A549 (cell line): ENCODE data around the gene ATOX1. TPM values are rescaled to one million over a fixed set of nuclear protein-coding genes. Genes with fewer than 3 reads are reported as not detected.

Experiments
- ATAC-seq, 2 experiments: fragments of 200-7000 bp in 1 of 2; fragments of >200 bp in 1 of 2; cut with Nextera tagmentation in 1 of 2; cut with Tn5 transposase in 1 of 2; 3 replicates each; pipeline versions ENCODE4 v1.8.0 to v1.9.1; 2018 to 2020; ENCODE audit warnings: mild to moderate bottlenecking in 1 of 2, moderate library complexity in 1 of 2
- CTCF ChIA-PET: fragments of 300-600 bp; sonication (Branson Sonifier 250); formaldehyde crosslinking; extraction: SDS; loops from one replicate; lab custom pipeline; 2021; ENCODE audit warnings: antibody characterized with exemption, inconsistent platforms; lab: Yijun Ruan, JAX
- POLR2A ChIA-PET: fragments of 350-600 bp; formaldehyde crosslinking; extraction: SDS; loops from one replicate; lab custom pipeline; 2021; ENCODE audit warnings: antibody characterized with exemption, inconsistent platforms; lab: Yijun Ruan, JAX
- DNase-seq, 2 experiments: peaks; one replicate each; pipeline versions ENCODE4 v3.0.0 to v3.0.0-alpha.2; 2011 to 2016; ENCODE audit warnings: low read depth in 1 of 2, low spot score in 1 of 2
- FAIRE-seq: peaks from 2 replicates; lab custom pipeline; 2011; peaks lifted over from hg19 to GRCh38; lab: Jason Lieb, UNC
- H3K27ac ChIP-seq, 2 experiments: fragments of >200 bp; sonication (Bioruptor Twin); formaldehyde crosslinking; 3 replicates each; pipeline ENCODE4 v1.5.1; 2016 to 2017
- H3K4me1 ChIP-seq: fragments of >200 bp; sonication (Bioruptor Twin); formaldehyde crosslinking; 3 replicates; pipeline ENCODE4 v1.6.1; 2016
- H3K4me2 ChIP-seq: fragments of >200 bp; sonication (Bioruptor Twin); formaldehyde crosslinking; 3 replicates; pipeline ENCODE4 v1.6.1; 2016
- H3K4me3 ChIP-seq: fragments of >200 bp; sonication (Bioruptor Twin); formaldehyde crosslinking; 3 replicates; pipeline ENCODE4 v1.5.1; 2016
- H3K9me3 ChIP-seq: fragments of >200 bp; sonication (Bioruptor Twin); formaldehyde crosslinking; 3 replicates; pipeline ENCODE4 v1.6.1; 2016
- ATOH8 ChIP-seq: fragments of 250-450 bp; sonication (Bioruptor Pico); IDR thresholded peaks from 2 replicates; pipeline ENCODE4 v1.5.0; 2020; ENCODE audit warnings: low read depth, mild to moderate bottlenecking, moderate library complexity
- CHD4 ChIP-seq: fragments of 200-600 bp; sonication (generic); IDR thresholded peaks from 2 replicates; pipeline ENCODE4 v1.6.1; 2016; ENCODE audit warnings: antibody characterized with exemption, mild to moderate bottlenecking, borderline replicate concordance
- EHMT2 ChIP-seq: fragments of 200-600 bp; sonication (generic); IDR thresholded peaks from 2 replicates; pipeline ENCODE4 v1.6.1; 2016; ENCODE audit warnings: antibody characterized with exemption, low read depth, mild to moderate bottlenecking, moderate library complexity
- ESRRA ChIP-seq: fragments of 150-350 bp; IDR thresholded peaks from 2 replicates; pipeline ENCODE4 v1.6.1; 2014; ENCODE audit warnings: mild to moderate bottlenecking, low read length, borderline replicate concordance
- HDAC2 ChIP-seq: fragments of 200-600 bp; sonication (generic); IDR thresholded peaks from 2 replicates; pipeline ENCODE4 v1.6.1; 2016
- HEYL ChIP-seq: fragments of 250-450 bp; sonication (Bioruptor Pico); IDR thresholded peaks from 2 replicates; pipeline ENCODE4 v1.8.0; 2021; ENCODE audit warnings: mild to moderate bottlenecking, moderate library complexity
- HOXA7 ChIP-seq: fragments of 250-450 bp; sonication (Bioruptor Pico); IDR thresholded peaks from 2 replicates; pipeline ENCODE4 v1.5.0; 2020; ENCODE audit warnings: mild to moderate bottlenecking, moderate library complexity
- KDM1A ChIP-seq: fragments of 200-600 bp; sonication (generic); IDR thresholded peaks from 2 replicates; pipeline ENCODE4 v1.6.1; 2016; ENCODE audit warnings: low read depth, mild to moderate bottlenecking
- KDM5A ChIP-seq: fragments of 200-600 bp; sonication (generic); IDR thresholded peaks from 2 replicates; pipeline ENCODE4 v1.6.1; 2016; ENCODE audit warnings: antibody characterized with exemption, mild to moderate bottlenecking
- MAZ ChIP-seq: fragments of 150-350 bp; IDR thresholded peaks from 2 replicates; pipeline ENCODE4 v1.6.1; 2014; ENCODE audit warnings: antibody characterized with exemption, low read depth, low read length, borderline replicate concordance
- MYC ChIP-seq: IDR thresholded peaks from 2 replicates; pipeline ENCODE4 v1.6.1; 2012; ENCODE audit warnings: mild to moderate bottlenecking, inconsistent platforms, low read length, improper control_type of control experiment, borderline replicate concordance
- PBX3 ChIP-seq: IDR thresholded peaks from 2 replicates; pipeline ENCODE4 v1.6.1; 2012
- POLR2AphosphoS2 ChIP-seq: conservative IDR thresholded peaks from 2 replicates; pipeline ENCODE4 v1.6.1; 2012; ENCODE audit warnings: low read length, improper control_type of control experiment, inconsistent platforms
- RARB ChIP-seq: fragments of 250-450 bp; sonication (Bioruptor Pico); IDR thresholded peaks from 2 replicates; pipeline ENCODE4 v1.8.0; 2021; ENCODE audit warnings: mild to moderate bottlenecking, moderate library complexity
- SMC3 ChIP-seq: fragments of >200 bp; sonication (Bioruptor Twin); formaldehyde crosslinking; IDR thresholded peaks from 3 replicates; pipeline ENCODE4 v1.6.1; 2018; ENCODE audit warnings: inconsistent platforms
- TFCP2L1 ChIP-seq: fragments of 250-450 bp; sonication (Bioruptor Pico); IDR thresholded peaks from 2 replicates; pipeline ENCODE4 v1.5.0; 2021; ENCODE audit warnings: mild to moderate bottlenecking
- ZNF302 ChIP-seq: fragments of 250-450 bp; sonication (Bioruptor Pico); IDR thresholded peaks from 2 replicates; pipeline ENCODE4 v1.9.0; 2021; ENCODE audit warnings: inconsistent platforms, mild to moderate bottlenecking, moderate library complexity
- WGBS: methylation state at CpG from one replicate; pipeline ENCODE4 v1.1.6; 2017; ENCODE audit errors: missing lambda C conversion rate; 5-methylcytosine and 5-hydroxymethylcytosine counted together
- polyA plus RNA-seq, 4 experiments: library from polyadenylated mRNA; depleted of rRNA in 3 of 4; stranded (reverse); fragments of >200 nt; fragmentation: RNase III in 1 of 4; extraction: RNeasy Plus Mini Kit Qiagen cat#74134 plus additional on column Dnase treatment in 1 of 4; gene quantifications; 2 replicates in 3 of 4; 3 replicates in 1 of 4; pipeline ENCODE4 v1.2.3, GENCODE V29; 2011 to 2017
- TF ChIP-seq, protein P1 (sequence below): fragments of >200 bp; sonication (Bioruptor Twin); formaldehyde crosslinking; IDR thresholded peaks from 2 replicates; pipeline ENCODE4 v1.6.1; 2016
- TF ChIP-seq, protein P2 (sequence below): fragments of >200 bp; sonication (Bioruptor Twin); formaldehyde crosslinking; IDR thresholded peaks from 3 replicates; pipeline ENCODE4 v1.5.1; 2016
- TF ChIP-seq, protein P3 (sequence below): fragments of 450-650 bp; IDR thresholded peaks from 2 replicates; pipeline ENCODE4 v1.6.1; 2014; ENCODE audit warnings: antibody characterized with exemption
- TF ChIP-seq, protein P4 (sequence below): IDR thresholded peaks from 2 replicates; pipeline ENCODE4 v1.6.1; 2012

The ATOX1 gene
- polyA plus RNA-seq, 2 of the 4 experiments (the other 2 are of a cell fraction): 58.1 to 218 TPM

DNA sequence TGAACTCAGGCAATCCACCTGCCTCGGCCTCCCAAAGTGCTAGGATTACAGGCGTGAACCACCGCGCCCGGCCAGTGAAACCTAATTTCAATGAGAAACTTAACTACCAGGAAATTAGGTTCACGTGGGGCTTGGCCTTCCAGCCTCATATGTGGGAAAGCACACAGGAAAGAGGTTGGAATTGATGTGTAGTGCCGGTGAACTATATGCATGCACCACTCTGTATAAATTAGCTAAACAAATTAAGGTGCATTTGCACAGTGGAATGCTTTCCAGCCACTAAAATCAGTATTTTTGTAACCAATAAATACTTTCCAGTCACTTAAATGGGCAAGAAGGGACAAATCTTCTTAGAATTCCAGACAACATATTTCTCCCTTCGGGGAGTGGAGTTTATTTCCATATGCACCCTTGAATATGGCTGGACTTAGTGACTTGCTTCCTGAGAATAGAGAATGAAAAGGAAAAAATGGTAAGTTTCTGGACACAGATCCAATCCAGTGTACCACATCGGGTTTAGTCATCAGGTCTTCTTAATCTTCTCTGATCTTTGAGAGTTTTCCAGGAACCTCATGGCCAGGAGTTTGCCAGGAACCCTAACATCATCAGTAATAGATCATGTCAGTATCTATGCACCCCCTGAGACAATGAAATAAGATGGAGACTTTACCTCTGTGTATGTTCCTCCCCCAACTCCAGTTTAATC, 24.9 kb downstream of the ATOX1 start:
- no peak for FAIRE-seq
- TF ChIP-seq SMC3 (no peak), PBX3 (no peak), HDAC2 (no peak), ATOH8 (CRISPR knock-in tag) (no peak), EHMT2 (no peak), POLR2AphosphoS2 (no peak), KDM5A (no peak), ESRRA (no peak), HEYL (CRISPR knock-in tag) (no peak), MAZ (no peak), ZNF302 (CRISPR knock-in tag) (no peak), KDM1A (no peak), CHD4 (no peak)
- TF ChIP-seq, protein P1, sequence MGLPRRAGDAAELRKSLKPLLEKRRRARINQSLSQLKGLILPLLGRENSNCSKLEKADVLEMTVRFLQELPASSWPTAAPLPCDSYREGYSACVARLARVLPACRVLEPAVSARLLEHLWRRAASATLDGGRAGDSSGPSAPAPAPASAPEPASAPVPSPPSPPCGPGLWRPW: no peak
- TF ChIP-seq, protein P2, sequence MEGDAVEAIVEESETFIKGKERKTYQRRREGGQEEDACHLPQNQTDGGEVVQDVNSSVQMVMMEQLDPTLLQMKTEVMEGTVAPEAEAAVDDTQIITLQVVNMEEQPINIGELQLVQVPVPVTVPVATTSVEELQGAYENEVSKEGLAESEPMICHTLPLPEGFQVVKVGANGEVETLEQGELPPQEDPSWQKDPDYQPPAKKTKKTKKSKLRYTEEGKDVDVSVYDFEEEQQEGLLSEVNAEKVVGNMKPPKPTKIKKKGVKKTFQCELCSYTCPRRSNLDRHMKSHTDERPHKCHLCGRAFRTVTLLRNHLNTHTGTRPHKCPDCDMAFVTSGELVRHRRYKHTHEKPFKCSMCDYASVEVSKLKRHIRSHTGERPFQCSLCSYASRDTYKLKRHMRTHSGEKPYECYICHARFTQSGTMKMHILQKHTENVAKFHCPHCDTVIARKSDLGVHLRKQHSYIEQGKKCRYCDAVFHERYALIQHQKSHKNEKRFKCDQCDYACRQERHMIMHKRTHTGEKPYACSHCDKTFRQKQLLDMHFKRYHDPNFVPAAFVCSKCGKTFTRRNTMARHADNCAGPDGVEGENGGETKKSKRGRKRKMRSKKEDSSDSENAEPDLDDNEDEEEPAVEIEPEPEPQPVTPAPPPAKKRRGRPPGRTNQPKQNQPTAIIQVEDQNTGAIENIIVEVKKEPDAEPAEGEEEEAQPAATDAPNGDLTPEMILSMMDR: no peak
- TF ChIP-seq, protein P3, sequence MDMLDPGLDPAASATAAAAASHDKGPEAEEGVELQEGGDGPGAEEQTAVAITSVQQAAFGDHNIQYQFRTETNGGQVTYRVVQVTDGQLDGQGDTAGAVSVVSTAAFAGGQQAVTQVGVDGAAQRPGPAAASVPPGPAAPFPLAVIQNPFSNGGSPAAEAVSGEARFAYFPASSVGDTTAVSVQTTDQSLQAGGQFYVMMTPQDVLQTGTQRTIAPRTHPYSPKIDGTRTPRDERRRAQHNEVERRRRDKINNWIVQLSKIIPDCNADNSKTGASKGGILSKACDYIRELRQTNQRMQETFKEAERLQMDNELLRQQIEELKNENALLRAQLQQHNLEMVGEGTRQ: no peak
- TF ChIP-seq, protein P4, sequence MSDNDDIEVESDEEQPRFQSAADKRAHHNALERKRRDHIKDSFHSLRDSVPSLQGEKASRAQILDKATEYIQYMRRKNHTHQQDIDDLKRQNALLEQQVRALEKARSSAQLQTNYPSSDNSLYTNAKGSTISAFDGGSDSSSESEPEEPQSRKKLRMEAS: no peak
- TF ChIP-seq, all 56 proteins: peak for 0
- Histone ChIP-seq H3K4me1 (peaks cover 10% of the 10 kb centered on the region; the same call in 2 of the 3 replicates), H3K4me2 (no peak overlapping the region), H3K4me3 (no peak overlapping the region), H3K9me3 (no peaks in the 10 kb centered on the region), H3K27ac (peak overlapping the region in 1 of 2 experiments; percentile 66; a peak in 3 of 6 replicates)
- ATAC-seq: no peak
- 79% methylated on average over 9 of the region's 9 CpGs for WGBS
- ChIA-PET CTCF (interaction anchor here (24.6 kb wide), 1 partner anchor 77 kb away, joined by 529 read pairs; no protein-coding TSS in a partner anchor), POLR2A (no interaction called here)
- no peak for DNase-seq

GRCh38 chr5:151730381-151730780, 28.1 kb downstream of the ATOX1 start:
- Histone ChIP-seq H3K4me1 (peaks cover 10% of the 10 kb centered on the region; the same call in 2 of the 3 replicates), H3K9me3 (no peaks in the 10 kb centered on the region), H3K4me2 (no peak overlapping the region), H3K27ac (peak overlapping the region; percentile 56 to 85; a peak in 5 of 6 replicates), H3K4me3 (no peak overlapping the region)
- 85% methylated on average over 7 of the region's 7 CpGs for WGBS
- ChIA-PET POLR2A (no interaction called here), CTCF (interaction anchor here (1.6 to 24.6 kb wide), 2 partner anchors 10 to 73 kb away, joined by 10 to 529 read pairs; no protein-coding TSS in a partner anchor)
- DNase-seq (no peak), FAIRE-seq (no peak), ATAC-seq (no peak)
- no peak for TF ChIP-seq EHMT2
- TF ChIP-seq HOXA7 (CRISPR knock-in tag): no peak
- TF ChIP-seq RARB (CRISPR knock-in tag): no peak
- TF ChIP-seq TFCP2L1 (CRISPR knock-in tag): no peak
- no peak for TF ChIP-seq MYC
